Measurements from ENCODE around the gene TRMU. TPM values are rescaled to one million over a fixed set of nuclear protein-coding genes. Genes with fewer than 3 reads are reported as not detected.

The TRMU gene
- total RNA-seq, 2 donors from 2014 or later = 79.7 to 84.5 TPM

DNA sequence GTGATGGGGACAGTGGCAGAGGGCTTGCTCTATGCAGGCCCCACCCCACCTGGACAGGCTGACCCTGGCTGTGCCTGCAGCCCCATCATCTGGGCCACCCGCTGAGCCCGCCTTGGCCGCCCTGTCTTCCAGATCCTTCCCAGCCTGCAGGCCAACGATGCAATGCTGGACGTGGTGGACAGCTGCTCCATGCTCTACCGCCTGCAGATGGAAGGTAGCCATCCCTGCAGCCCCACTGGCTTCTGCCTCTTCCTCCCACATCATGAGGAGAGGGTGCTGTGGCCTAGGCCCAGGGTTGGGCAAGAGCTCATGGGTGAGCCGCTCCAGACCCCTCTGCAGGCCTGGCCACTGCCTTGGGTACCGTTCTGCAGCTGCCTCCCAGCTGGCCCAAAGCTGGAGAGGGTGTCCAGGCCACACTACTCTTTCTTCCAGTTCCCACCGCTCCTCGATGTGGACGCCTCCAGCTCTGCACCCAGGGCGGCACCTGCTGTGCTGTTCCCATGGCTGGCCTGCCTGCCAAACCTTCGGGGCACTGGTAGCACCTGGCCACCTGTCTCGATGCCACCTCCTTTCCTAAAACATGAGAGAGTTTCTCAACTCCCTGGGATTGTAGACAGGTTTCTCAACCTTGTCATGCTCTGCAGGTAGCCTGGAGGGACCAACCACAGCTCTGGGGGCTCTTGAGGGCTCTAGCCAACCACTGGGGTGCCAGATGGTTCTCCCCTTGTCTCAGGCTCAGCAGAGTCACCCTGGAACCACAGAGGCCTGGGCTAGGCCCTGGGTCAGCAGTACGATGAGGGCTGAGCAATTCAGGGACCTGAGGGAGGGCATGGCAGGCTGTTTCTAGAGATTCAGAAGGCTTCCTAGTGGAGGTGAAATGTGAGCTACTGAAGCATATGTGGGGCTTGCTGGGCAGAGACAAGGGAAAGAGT, 48.3 kb upstream of the TRMU start:
- no peaks in the 10 kb centered on the region for H3K27me3 Mint-ChIP-seq (ENCODE audit: insufficient read depth)
- peaks cover 33% of the 10 kb centered on the region for H3K36me3 ChIP-seq (ENCODE audit: control insufficient read depth, insufficient read depth, low read length)
- H3K27ac ChIP-seq (ENCODE audit: low read depth, low read length) = no peak overlapping the region
- TF ChIP-seq, protein P1, sequence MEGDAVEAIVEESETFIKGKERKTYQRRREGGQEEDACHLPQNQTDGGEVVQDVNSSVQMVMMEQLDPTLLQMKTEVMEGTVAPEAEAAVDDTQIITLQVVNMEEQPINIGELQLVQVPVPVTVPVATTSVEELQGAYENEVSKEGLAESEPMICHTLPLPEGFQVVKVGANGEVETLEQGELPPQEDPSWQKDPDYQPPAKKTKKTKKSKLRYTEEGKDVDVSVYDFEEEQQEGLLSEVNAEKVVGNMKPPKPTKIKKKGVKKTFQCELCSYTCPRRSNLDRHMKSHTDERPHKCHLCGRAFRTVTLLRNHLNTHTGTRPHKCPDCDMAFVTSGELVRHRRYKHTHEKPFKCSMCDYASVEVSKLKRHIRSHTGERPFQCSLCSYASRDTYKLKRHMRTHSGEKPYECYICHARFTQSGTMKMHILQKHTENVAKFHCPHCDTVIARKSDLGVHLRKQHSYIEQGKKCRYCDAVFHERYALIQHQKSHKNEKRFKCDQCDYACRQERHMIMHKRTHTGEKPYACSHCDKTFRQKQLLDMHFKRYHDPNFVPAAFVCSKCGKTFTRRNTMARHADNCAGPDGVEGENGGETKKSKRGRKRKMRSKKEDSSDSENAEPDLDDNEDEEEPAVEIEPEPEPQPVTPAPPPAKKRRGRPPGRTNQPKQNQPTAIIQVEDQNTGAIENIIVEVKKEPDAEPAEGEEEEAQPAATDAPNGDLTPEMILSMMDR (conservative IDR thresholded peaks at IDR 0.05) = no peak
- H3K9me3 Mint-ChIP-seq = no peaks in the 10 kb centered on the region
- no peaks in the 10 kb centered on the region for H3K9me3 ChIP-seq (ENCODE audit: control insufficient read depth, low read length)
- H3K27me3 ChIP-seq (ENCODE audit: control insufficient read depth, insufficient read depth, low read length, poor library complexity, severe bottlenecking) = no peaks in the 10 kb centered on the region
- WGBS, 2 experiments (ENCODE audit: insufficient coverage in 1 of 2, insufficient read length in 1 of 2) = 90 to 100% methylated on average over 3 to 15 of the region's 15 CpGs
- H3K36me3 Mint-ChIP-seq (ENCODE audit: low read depth) = peaks cover 56% of the 10 kb centered on the region
- H3K4me1 Mint-ChIP-seq = no peaks in the 10 kb centered on the region
- H3K4me3 ChIP-seq (ENCODE audit: low read length) = no peak overlapping the region
- no peak overlapping the region for H3K4me3 Mint-ChIP-seq
- no peak overlapping the region for H3K9ac ChIP-seq (ENCODE audit: extremely low read depth, low read length, poor library complexity, severe bottlenecking)
- H3K27ac Mint-ChIP-seq = no peak overlapping the region
- H3K4me1 ChIP-seq (ENCODE audit: control insufficient read depth, insufficient read depth, low read length) = no peaks in the 10 kb centered on the region
- DNase-seq = no peak

DNA sequence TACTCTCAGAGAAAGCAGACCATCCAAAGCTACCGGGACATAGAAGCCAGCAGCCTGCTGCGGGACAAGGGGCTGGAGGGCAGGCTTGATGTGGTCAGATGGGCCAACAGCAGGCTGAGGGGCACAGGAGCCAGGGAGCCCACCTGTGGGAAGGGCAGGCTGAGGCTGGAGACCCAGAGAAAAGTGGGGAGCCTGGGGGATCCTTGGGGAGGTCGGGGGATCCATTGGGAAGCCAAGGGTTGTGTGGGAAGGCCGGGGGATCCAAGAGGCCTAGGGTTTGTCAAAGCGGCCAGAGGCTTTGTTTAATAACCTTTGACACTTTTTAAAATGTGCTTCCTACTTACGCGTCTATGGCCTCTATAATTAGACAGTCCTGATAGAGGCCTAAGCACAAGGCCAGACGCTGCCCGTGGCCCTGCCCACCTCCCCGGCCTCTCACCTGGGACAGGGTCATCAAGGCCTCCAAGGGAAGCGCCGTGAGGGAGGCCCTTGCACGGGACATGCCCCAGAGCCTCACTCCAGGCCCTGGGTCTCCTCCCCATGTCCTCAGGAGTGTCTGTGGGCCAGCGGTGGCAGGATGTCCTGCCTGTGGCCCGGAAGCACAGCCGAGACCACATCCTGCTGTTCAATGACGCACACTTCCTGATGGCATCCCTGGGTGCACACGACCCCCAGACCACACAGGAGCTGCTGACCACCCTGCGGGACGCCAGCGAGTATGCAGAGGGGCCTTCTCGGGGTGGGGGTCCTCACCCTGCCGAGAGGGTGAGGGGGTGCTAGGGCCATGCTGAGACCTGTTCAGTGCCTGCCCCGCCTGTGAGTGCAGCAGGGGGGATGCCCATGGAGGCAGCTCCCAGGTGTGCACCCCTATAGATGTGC, 47.4 kb upstream of the TRMU start:
- no peak for DNase-seq
- Mint-ChIP-seq H3K4me1 (no peaks in the 10 kb centered on the region), H3K36me3 (ENCODE audit: low read depth) (peaks cover 59% of the 10 kb centered on the region), H3K4me3 (no peak overlapping the region), H3K27me3 (ENCODE audit: insufficient read depth) (no peaks in the 10 kb centered on the region), H3K9me3 (no peaks in the 10 kb centered on the region), H3K27ac (no peak overlapping the region)
- Histone ChIP-seq H3K27me3 (ENCODE audit: control insufficient read depth, insufficient read depth, low read length, poor library complexity, severe bottlenecking) (no peaks in the 10 kb centered on the region), H3K4me1 (ENCODE audit: control insufficient read depth, insufficient read depth, low read length) (no peaks in the 10 kb centered on the region), H3K9ac (ENCODE audit: extremely low read depth, low read length, poor library complexity, severe bottlenecking) (no peak overlapping the region), H3K4me3 (ENCODE audit: low read length) (no peak overlapping the region), H3K9me3 (ENCODE audit: control insufficient read depth, low read length) (no peaks in the 10 kb centered on the region), H3K27ac (ENCODE audit: low read depth, low read length) (no peak overlapping the region), H3K36me3 (ENCODE audit: control insufficient read depth, insufficient read depth, low read length) (peaks cover 28% of the 10 kb centered on the region)
- TF ChIP-seq, protein P1 (conservative IDR thresholded peaks at IDR 0.05) = no peak
- 89 to 98% methylated on average over 13 to 24 of the region's 24 CpGs for WGBS, 2 experiments (ENCODE audit: insufficient coverage in 1 of 2, insufficient read length in 1 of 2)

DNA sequence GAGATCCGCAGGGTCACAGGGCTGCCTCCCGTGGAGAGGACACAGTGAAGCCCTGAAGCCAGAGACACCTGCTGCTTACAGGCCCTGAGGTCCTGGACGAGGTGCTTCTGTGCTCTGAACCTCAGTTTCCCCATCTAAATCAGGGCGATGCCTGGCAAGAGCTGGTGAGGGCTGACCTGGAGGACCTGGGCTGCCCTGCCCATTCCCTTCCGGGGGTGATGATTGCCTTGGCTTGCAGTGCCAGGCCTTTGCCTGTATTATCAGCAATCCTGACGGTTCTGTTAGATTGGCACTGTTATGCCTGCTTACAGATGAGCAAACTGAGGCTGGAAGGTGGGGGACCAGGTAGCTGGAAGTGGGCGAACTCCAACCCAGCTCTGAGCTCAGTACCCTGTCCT, 46.7 kb upstream of the TRMU start:
- Histone ChIP-seq H3K9me3 (ENCODE audit: control insufficient read depth, low read length) (no peaks in the 10 kb centered on the region), H3K9ac (ENCODE audit: extremely low read depth, low read length, poor library complexity, severe bottlenecking) (no peak overlapping the region), H3K27me3 (ENCODE audit: control insufficient read depth, insufficient read depth, low read length, poor library complexity, severe bottlenecking) (no peaks in the 10 kb centered on the region), H3K4me3 (ENCODE audit: low read length) (no peak overlapping the region), H3K36me3 (ENCODE audit: control insufficient read depth, insufficient read depth, low read length) (peaks cover 25% of the 10 kb centered on the region), H3K27ac (ENCODE audit: low read depth, low read length) (no peak overlapping the region), H3K4me1 (ENCODE audit: control insufficient read depth, insufficient read depth, low read length) (no peaks in the 10 kb centered on the region)
- Mint-ChIP-seq H3K9me3 (no peaks in the 10 kb centered on the region), H3K27me3 (ENCODE audit: insufficient read depth) (no peaks in the 10 kb centered on the region), H3K36me3 (ENCODE audit: low read depth) (peaks cover 60% of the 10 kb centered on the region), H3K4me3 (no peak overlapping the region), H3K4me1 (no peaks in the 10 kb centered on the region), H3K27ac (no peak overlapping the region)
- WGBS, 2 experiments (ENCODE audit: insufficient coverage in 1 of 2, insufficient read length in 1 of 2) = 85 to 95% methylated on average over 4 to 7 of the region's 7 CpGs
- DNase-seq = no peak
- TF ChIP-seq, protein P1 (conservative IDR thresholded peaks at IDR 0.05) = no peak
